HEK293 (cell line): ENCODE results near the gene ZCCHC14.

ENCODE experiments used
- CTCF ChIA-PET: fragments of 350-600 bp; formaldehyde crosslinking; extraction: SDS; loops from one replicate; lab custom pipeline; 2021; ENCODE audit warnings: antibody characterized with exemption; lab: Yijun Ruan, JAX
- POLR2A ChIA-PET: fragments of 300-600 bp; formaldehyde crosslinking; extraction: SDS; loops from one replicate; lab custom pipeline; 2020; ENCODE audit warnings: antibody characterized with exemption, inconsistent platforms; lab: Yijun Ruan, JAX
- H3K27ac ChIP-seq: fragments of 200-500 bp; sonication (Bioruptor generic); 2 replicates; pipeline ENCODE4 v1.5.1; 2014; ENCODE audit warnings: low read depth, low read length, control low read depth, inconsistent platforms; ENCODE audit errors: extremely low read depth
- H3K36me3 ChIP-seq, 2 experiments: fragments of 200-500 bp in 1 of 2; sonication (Bioruptor generic) in 1 of 2; 1 replicate in 1 of 2; 2 replicates in 1 of 2; pipeline ENCODE4 v1.5.1; 2014 to 2017; ENCODE audit warnings: inconsistent platforms in 2 of 2, low read length in 2 of 2; ENCODE audit not compliant: control insufficient read depth in 2 of 2, insufficient read depth in 1 of 2
- H3K4me1 ChIP-seq: fragments of 200-500 bp; sonication (Bioruptor generic); 2 replicates; pipeline ENCODE4 v1.5.1; 2014; ENCODE audit warnings: mild to moderate bottlenecking, low read length, inconsistent platforms; ENCODE audit not compliant: control insufficient read depth, insufficient read depth
- H3K4me3 ChIP-seq: 2 replicates; pipeline ENCODE4 v1.5.1; 2011; ENCODE audit warnings: low read depth, mild to moderate bottlenecking, control low read depth, low read length, moderate library complexity
- H3K9me3 ChIP-seq: fragments of 200-500 bp; sonication (Bioruptor generic); 2 replicates; pipeline ENCODE4 v1.5.1; 2014; ENCODE audit warnings: low read depth, low read length, inconsistent platforms; ENCODE audit not compliant: control insufficient read depth, insufficient read depth
- BCL11A ChIP-seq: fragments of 450-650 bp; formaldehyde crosslinking; IDR thresholded peaks from 2 replicates; pipeline ENCODE4 v1.5.1; 2016; ENCODE audit warnings: low read depth, missing biosample characterization, missing genetic modification characterization
- PRDM1 ChIP-seq: fragments of 450-650 bp; formaldehyde crosslinking; IDR thresholded peaks from 2 replicates; pipeline ENCODE4; 2016; ENCODE audit warnings: missing biosample characterization, missing genetic modification characterization
- REPIN1 ChIP-seq: fragments of 450-650 bp; formaldehyde crosslinking; IDR thresholded peaks from 2 replicates; pipeline ENCODE4 v1.5.1; 2017; ENCODE audit warnings: missing biosample characterization, missing genetic modification characterization, low read depth
- SP2 ChIP-seq: fragments of 450-650 bp; formaldehyde crosslinking; IDR thresholded peaks from 2 replicates; pipeline ENCODE4 v1.5.1; 2016; ENCODE audit warnings: missing biosample characterization, missing genetic modification characterization
- SP3 ChIP-seq: fragments of 450-650 bp; formaldehyde crosslinking; IDR thresholded peaks from 2 replicates; pipeline ENCODE4 v1.5.1; 2016; ENCODE audit warnings: missing biosample characterization, missing genetic modification characterization
- WT1 ChIP-seq: fragments of 450-650 bp; formaldehyde crosslinking; IDR thresholded peaks from 2 replicates; pipeline ENCODE4 v1.5.1; 2016; ENCODE audit warnings: missing biosample characterization, missing genetic modification characterization
- ZNF132 ChIP-seq: fragments of 450-650 bp; formaldehyde crosslinking; IDR thresholded peaks from 2 replicates; pipeline ENCODE4 v1.5.1; 2017; ENCODE audit warnings: missing biosample characterization, missing genetic modification characterization, borderline replicate concordance
- ZNF133 ChIP-seq: fragments of 450-650 bp; formaldehyde crosslinking; IDR thresholded peaks from 2 replicates; pipeline ENCODE4 v1.5.1; 2016; ENCODE audit warnings: missing biosample characterization, missing genetic modification characterization
- ZNF140 ChIP-seq: fragments of 450-650 bp; formaldehyde crosslinking; IDR thresholded peaks from 2 replicates; pipeline ENCODE4 v1.5.1; 2016; ENCODE audit warnings: missing biosample characterization, missing genetic modification characterization
- ZNF169 ChIP-seq: fragments of 450-650 bp; formaldehyde crosslinking; IDR thresholded peaks from 2 replicates; pipeline ENCODE4 v1.5.1; 2016; ENCODE audit warnings: missing biosample characterization, missing genetic modification characterization
- ZNF19 ChIP-seq: fragments of 450-650 bp; formaldehyde crosslinking; IDR thresholded peaks from 2 replicates; pipeline ENCODE4; 2016; ENCODE audit warnings: missing biosample characterization, missing genetic modification characterization, low read depth
- ZNF560 ChIP-seq: fragments of 450-650 bp; formaldehyde crosslinking; IDR thresholded peaks from 2 replicates; pipeline ENCODE4 v1.5.1; 2017; ENCODE audit warnings: missing biosample characterization, missing genetic modification characterization, borderline replicate concordance
- ZNF610 ChIP-seq: fragments of 450-650 bp; formaldehyde crosslinking; IDR thresholded peaks from 2 replicates; pipeline ENCODE4 v1.5.1; 2016; ENCODE audit warnings: missing biosample characterization, missing genetic modification characterization, borderline replicate concordance
- ZNF670 ChIP-seq: fragments of 450-650 bp; formaldehyde crosslinking; IDR thresholded peaks from 2 replicates; pipeline ENCODE4 v1.5.1; 2016; ENCODE audit warnings: missing biosample characterization, missing genetic modification characterization, low read depth
- ZNF776 ChIP-seq: fragments of 450-650 bp; formaldehyde crosslinking; IDR thresholded peaks from 2 replicates; pipeline ENCODE4 v1.5.0; 2017; ENCODE audit warnings: missing biosample characterization, missing genetic modification characterization, borderline replicate concordance
- TF ChIP-seq, protein P1 (sequence below): fragments of 450-650 bp; formaldehyde crosslinking; IDR thresholded peaks from 2 replicates; pipeline ENCODE4 v1.5.1; 2017; ENCODE audit warnings: missing biosample characterization, missing genetic modification characterization
- TF ChIP-seq, protein P2 (sequence below): fragments of 450-650 bp; formaldehyde crosslinking; IDR thresholded peaks from 2 replicates; pipeline ENCODE4 v1.5.1; 2016; ENCODE audit warnings: missing biosample characterization, missing genetic modification characterization, low read depth
- TF ChIP-seq, protein P3 (sequence below): fragments of 450-650 bp; formaldehyde crosslinking; IDR thresholded peaks from 2 replicates; pipeline ENCODE4 v1.5.1; 2016; ENCODE audit warnings: missing biosample characterization, missing genetic modification characterization
- TF ChIP-seq, protein P4 (sequence below): fragments of 450-650 bp; formaldehyde crosslinking; IDR thresholded peaks from 2 replicates; pipeline ENCODE4; 2016; ENCODE audit warnings: missing biosample characterization, missing genetic modification characterization

Gene ZCCHC14

DNA sequence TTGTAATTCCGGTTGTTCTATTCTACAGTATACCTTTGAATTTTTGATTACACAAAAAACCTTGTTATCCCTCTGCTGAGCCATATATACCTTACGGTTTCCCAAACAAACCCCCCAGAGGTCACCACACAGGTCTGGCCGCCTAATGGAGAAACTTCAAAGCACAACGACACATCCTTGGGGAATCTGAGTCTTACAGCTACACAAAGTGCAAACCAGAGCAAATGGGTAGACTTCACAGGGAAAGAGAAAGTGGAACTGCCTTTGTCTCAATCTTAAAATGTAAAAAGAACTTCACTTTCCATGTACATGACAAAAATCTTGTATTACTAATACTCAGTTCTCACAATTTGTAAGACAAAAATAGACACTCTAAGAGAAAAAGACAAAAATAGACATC is 111.9 kb downstream of the ZCCHC14 start:
- TF ChIP-seq PRDM1 (tag by site-specific recombination) (peak; percentile 29; the same call in 1 of the 2 replicates), ZNF169 (no peak), ZNF776 (tag by site-specific recombination) (no peak)
- peaks cover 5% of the 10 kb centered on the region in 2 experiments; a peak in 2 of 3 replicates for H3K36me3 ChIP-seq
- ChIA-PET CTCF (interaction anchor here (1.1 kb wide), 1 partner anchor 13 kb away, joined by 3 read pairs; no protein-coding TSS in a partner anchor), POLR2A (no interaction called here)
- H3K27ac ChIP-seq: no peak overlapping the region
- H3K4me3 ChIP-seq: no peak overlapping the region
- no peaks in the 10 kb centered on the region for H3K9me3 ChIP-seq
- peaks cover 9% of the 10 kb centered on the region for H3K4me1 ChIP-seq

DNA sequence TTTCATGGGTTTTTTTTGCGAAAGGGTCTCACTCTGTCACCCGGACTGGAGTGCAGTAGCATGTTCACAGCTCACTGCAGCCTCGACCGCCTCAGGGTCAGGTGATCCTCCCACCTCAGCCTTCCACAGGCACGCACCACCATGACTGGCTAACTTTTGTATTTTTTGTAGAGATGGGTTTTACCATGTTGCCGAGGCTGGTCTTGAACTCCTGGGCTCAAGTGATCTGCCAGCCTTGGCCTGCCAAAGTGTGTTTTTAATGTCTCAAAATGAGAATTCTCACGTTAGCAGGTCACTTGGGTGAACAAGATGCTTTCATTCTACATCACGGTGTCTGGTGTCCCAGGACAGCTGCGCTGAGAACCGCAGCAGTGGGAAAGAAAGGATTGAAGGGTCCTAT is 112.4 kb downstream of the ZCCHC14 start:
- H3K27ac ChIP-seq: no peak overlapping the region
- ChIA-PET POLR2A (no interaction called here), CTCF (no interaction called here)
- peaks cover 5% of the 10 kb centered on the region in 2 experiments; a peak in 2 of 3 replicates for H3K36me3 ChIP-seq
- H3K9me3 ChIP-seq: no peaks in the 10 kb centered on the region
- no peak for TF ChIP-seq ZNF140 (tag by site-specific recombination)
- TF ChIP-seq, protein P1, sequence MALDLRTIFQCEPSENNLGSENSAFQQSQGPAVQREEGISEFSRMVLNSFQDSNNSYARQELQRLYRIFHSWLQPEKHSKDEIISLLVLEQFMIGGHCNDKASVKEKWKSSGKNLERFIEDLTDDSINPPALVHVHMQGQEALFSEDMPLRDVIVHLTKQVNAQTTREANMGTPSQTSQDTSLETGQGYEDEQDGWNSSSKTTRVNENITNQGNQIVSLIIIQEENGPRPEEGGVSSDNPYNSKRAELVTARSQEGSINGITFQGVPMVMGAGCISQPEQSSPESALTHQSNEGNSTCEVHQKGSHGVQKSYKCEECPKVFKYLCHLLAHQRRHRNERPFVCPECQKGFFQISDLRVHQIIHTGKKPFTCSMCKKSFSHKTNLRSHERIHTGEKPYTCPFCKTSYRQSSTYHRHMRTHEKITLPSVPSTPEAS (tag by site-specific recombination): no peak
- TF ChIP-seq, protein P2, sequence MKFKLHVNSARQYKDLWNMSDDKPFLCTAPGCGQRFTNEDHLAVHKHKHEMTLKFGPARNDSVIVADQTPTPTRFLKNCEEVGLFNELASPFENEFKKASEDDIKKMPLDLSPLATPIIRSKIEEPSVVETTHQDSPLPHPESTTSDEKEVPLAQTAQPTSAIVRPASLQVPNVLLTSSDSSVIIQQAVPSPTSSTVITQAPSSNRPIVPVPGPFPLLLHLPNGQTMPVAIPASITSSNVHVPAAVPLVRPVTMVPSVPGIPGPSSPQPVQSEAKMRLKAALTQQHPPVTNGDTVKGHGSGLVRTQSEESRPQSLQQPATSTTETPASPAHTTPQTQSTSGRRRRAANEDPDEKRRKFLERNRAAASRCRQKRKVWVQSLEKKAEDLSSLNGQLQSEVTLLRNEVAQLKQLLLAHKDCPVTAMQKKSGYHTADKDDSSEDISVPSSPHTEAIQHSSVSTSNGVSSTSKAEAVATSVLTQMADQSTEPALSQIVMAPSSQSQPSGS (tag by site-specific recombination): no peak
- TF ChIP-seq BCL11A: no peak
- no peak for TF ChIP-seq ZNF19 (tag by site-specific recombination)
- TF ChIP-seq, protein P3, sequence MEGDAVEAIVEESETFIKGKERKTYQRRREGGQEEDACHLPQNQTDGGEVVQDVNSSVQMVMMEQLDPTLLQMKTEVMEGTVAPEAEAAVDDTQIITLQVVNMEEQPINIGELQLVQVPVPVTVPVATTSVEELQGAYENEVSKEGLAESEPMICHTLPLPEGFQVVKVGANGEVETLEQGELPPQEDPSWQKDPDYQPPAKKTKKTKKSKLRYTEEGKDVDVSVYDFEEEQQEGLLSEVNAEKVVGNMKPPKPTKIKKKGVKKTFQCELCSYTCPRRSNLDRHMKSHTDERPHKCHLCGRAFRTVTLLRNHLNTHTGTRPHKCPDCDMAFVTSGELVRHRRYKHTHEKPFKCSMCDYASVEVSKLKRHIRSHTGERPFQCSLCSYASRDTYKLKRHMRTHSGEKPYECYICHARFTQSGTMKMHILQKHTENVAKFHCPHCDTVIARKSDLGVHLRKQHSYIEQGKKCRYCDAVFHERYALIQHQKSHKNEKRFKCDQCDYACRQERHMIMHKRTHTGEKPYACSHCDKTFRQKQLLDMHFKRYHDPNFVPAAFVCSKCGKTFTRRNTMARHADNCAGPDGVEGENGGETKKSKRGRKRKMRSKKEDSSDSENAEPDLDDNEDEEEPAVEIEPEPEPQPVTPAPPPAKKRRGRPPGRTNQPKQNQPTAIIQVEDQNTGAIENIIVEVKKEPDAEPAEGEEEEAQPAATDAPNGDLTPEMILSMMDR (tag by site-specific recombination): no peak
- no peak for TF ChIP-seq ZNF610 (tag by site-specific recombination)
- no peak for TF ChIP-seq ZNF560 (tag by site-specific recombination)
- TF ChIP-seq WT1 (tag by site-specific recombination): no peak
- no peak for TF ChIP-seq ZNF133 (tag by site-specific recombination)
- TF ChIP-seq, protein P4, sequence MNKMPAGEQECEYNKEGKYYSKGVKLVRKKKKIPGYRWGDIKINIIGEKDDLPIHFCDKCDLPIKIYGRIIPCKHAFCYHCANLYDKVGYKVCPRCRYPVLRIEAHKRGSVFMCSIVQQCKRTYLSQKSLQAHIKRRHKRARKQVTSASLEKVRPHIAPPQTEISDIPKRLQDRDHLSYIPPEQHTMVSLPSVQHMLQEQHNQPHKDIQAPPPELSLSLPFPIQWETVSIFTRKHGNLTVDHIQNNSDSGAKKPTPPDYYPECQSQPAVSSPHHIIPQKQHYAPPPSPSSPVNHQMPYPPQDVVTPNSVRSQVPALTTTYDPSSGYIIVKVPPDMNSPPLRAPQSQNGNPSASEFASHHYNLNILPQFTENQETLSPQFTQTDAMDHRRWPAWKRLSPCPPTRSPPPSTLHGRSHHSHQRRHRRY (tag by site-specific recombination): no peak
- no peak for TF ChIP-seq SP3 (tag by site-specific recombination)
- no peak for TF ChIP-seq REPIN1
- no peak for TF ChIP-seq ZNF132
- TF ChIP-seq SP2 (tag by site-specific recombination): no peak
- TF ChIP-seq ZNF670 (tag by site-specific recombination): no peak
- H3K4me3 ChIP-seq: no peak overlapping the region
- peaks cover 9% of the 10 kb centered on the region for H3K4me1 ChIP-seq
